OCI-LY7 (cell line): ENCODE measurements around the gene RDH14. TPM values are rescaled to one million over a fixed set of nuclear protein-coding genes. Genes with fewer than 3 reads are reported as not detected.

Experiments
- BruUV-seq: library from RNA; stranded (reverse); fragments of 400-500 nt; replicated peaks from 2 replicates; lab custom pipeline; 2021; lab: Mats Ljungman, UMichigan
- CTCF ChIA-PET: fragments of 300-600 bp; sonication (Branson Sonifier 250); formaldehyde crosslinking; loops from one replicate; lab custom pipeline; 2022; ENCODE audit warnings: antibody characterized with exemption; ENCODE audit not compliant: unreplicated experiment; lab: Charles Lee
- POLR2A ChIA-PET: fragments of 300-600 bp; sonication (Branson Sonifier 250); formaldehyde crosslinking; loops from one replicate; lab custom pipeline; 2022; ENCODE audit warnings: antibody characterized with exemption; lab: Charles Lee
- DNase-seq: peaks from one replicate; pipeline ENCODE4 v3.0.0-alpha.2; 2015; ENCODE audit warnings: low spot score
- H2AFZ ChIP-seq: fragments of 200-600 bp; sonication (generic), shearing (Covaris generic); 2 replicates; pipeline ENCODE4 v1.6.1; 2014; ENCODE audit warnings: mild to moderate bottlenecking, antibody characterized with exemption, low read length, moderate library complexity
- H3K27ac ChIP-seq: fragments of 200-600 bp; sonication (generic); 2 replicates; pipeline ENCODE4 v1.5.1; 2014; ENCODE audit warnings: mixed run types, low read depth, mild to moderate bottlenecking, moderate library complexity, low read length, inconsistent platforms; ENCODE audit not compliant: poor library complexity, severe bottlenecking
- H3K36me3 ChIP-seq: fragments of 200-600 bp; sonication (generic); 2 replicates; pipeline ENCODE4 v1.6.1; 2014; ENCODE audit warnings: mild to moderate bottlenecking, antibody characterized with exemption, low read length, moderate library complexity, mixed read lengths; ENCODE audit not compliant: insufficient read depth
- H3K4me1 ChIP-seq: fragments of 200-600 bp; sonication (generic); 2 replicates; pipeline ENCODE4 v1.5.1; 2014; ENCODE audit warnings: mild to moderate bottlenecking, low read length; ENCODE audit not compliant: insufficient read depth, poor library complexity, severe bottlenecking
- H3K4me2 ChIP-seq: fragments of 200-600 bp; sonication (generic); 2 replicates; pipeline ENCODE4 v1.6.1; 2014; ENCODE audit warnings: mild to moderate bottlenecking, low read length
- H3K4me3 ChIP-seq: fragments of 200-600 bp; sonication (generic); 2 replicates; pipeline ENCODE4 v1.5.1; 2014; ENCODE audit warnings: mild to moderate bottlenecking, low read depth, low read length; ENCODE audit not compliant: poor library complexity, severe bottlenecking
- H3K79me2 ChIP-seq: fragments of 200-600 bp; sonication (generic); 2 replicates; pipeline ENCODE4 v1.6.1; 2016; ENCODE audit warnings: low read depth, mild to moderate bottlenecking, low read length, moderate library complexity, mixed read lengths; ENCODE audit not compliant: insufficient read depth
- H3K9me2 ChIP-seq: fragments of 200-600 bp; sonication (generic); 2 replicates; pipeline ENCODE4 v1.6.1; 2016; ENCODE audit warnings: mild to moderate bottlenecking, low read length, mixed read lengths; ENCODE audit not compliant: insufficient read depth
- H3K9me3 ChIP-seq: fragments of 200-600 bp; sonication (generic); 2 replicates; pipeline ENCODE4 v1.6.1; 2014; ENCODE audit warnings: mild to moderate bottlenecking, mixed run types, low read length, mixed read lengths
- H4K20me1 ChIP-seq: fragments of 200-600 bp; sonication (generic); 2 replicates; pipeline ENCODE4 v1.6.1; 2014; ENCODE audit warnings: mild to moderate bottlenecking, antibody characterized with exemption, low read length, moderate library complexity, mixed read lengths; ENCODE audit not compliant: insufficient read depth
- EZH2phosphoT487 ChIP-seq: fragments of 200-600 bp; sonication (generic); IDR thresholded peaks from 2 replicates; pipeline ENCODE4 v1.6.1; 2018; ENCODE audit warnings: low read depth, borderline replicate concordance, mild to moderate bottlenecking, mixed run types, antibody characterized with exemption, low read length, moderate library complexity, mixed read lengths
- intact Hi-C: fragments of 100-400 bp; cut with micrococcal nuclease; formaldehyde crosslinking; loops from one replicate; pipeline ENCODE4 v1.10.0; 2022; ENCODE audit not compliant: unreplicated experiment
- total RNA-seq, 2 experiments: library from RNA; depleted of rRNA in 1 of 2; stranded (reverse); fragments of >200 nt in 1 of 2; shearing (Covaris generic) in 1 of 2; gene quantifications; 2 replicates each; pipeline ENCODE4 v1.2.3, GENCODE V29; 2014 to 2022
- TF ChIP-seq, protein P1 (sequence below): fragments of 200-600 bp; sonication (generic); conservative IDR thresholded peaks from 2 replicates; pipeline ENCODE4 v1.5.1; 2014; ENCODE audit warnings: mild to moderate bottlenecking, antibody characterized with exemption, low read length, moderate library complexity, mixed read lengths

RDH14 gene
- total RNA-seq, 2 experiments from 2014 or later: 20.6 to 25.2 TPM

GRCh38 chr2:18526429-18526828 lies 34.0 kb downstream of the RDH14 start:
- no peak overlapping the region for H3K4me2 ChIP-seq
- ChIA-PET CTCF (no interaction called here), POLR2A (interaction anchor here (0.7 kb wide), 1 partner anchor 30 kb away, joined by 3 read pairs; no protein-coding TSS in a partner anchor)
- no peak for DNase-seq
- H3K9me2 ChIP-seq: no peaks in the 10 kb centered on the region
- no peaks in the 10 kb centered on the region for H3K79me2 ChIP-seq
- H3K36me3 ChIP-seq: no peaks in the 10 kb centered on the region
- H3K27ac ChIP-seq: no peak overlapping the region
- H2AFZ ChIP-seq: no peak overlapping the region
- intact Hi-C loops: loop anchor here (10.0 kb wide), 1 partner anchor 358 kb away; no protein-coding TSS in a partner anchor
- TF ChIP-seq, protein P1, sequence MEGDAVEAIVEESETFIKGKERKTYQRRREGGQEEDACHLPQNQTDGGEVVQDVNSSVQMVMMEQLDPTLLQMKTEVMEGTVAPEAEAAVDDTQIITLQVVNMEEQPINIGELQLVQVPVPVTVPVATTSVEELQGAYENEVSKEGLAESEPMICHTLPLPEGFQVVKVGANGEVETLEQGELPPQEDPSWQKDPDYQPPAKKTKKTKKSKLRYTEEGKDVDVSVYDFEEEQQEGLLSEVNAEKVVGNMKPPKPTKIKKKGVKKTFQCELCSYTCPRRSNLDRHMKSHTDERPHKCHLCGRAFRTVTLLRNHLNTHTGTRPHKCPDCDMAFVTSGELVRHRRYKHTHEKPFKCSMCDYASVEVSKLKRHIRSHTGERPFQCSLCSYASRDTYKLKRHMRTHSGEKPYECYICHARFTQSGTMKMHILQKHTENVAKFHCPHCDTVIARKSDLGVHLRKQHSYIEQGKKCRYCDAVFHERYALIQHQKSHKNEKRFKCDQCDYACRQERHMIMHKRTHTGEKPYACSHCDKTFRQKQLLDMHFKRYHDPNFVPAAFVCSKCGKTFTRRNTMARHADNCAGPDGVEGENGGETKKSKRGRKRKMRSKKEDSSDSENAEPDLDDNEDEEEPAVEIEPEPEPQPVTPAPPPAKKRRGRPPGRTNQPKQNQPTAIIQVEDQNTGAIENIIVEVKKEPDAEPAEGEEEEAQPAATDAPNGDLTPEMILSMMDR: no peak
- no peak for TF ChIP-seq EZH2phosphoT487
- no peaks in the 10 kb centered on the region for H4K20me1 ChIP-seq
- H3K9me3 ChIP-seq: no peaks in the 10 kb centered on the region
- H3K4me3 ChIP-seq: no peak overlapping the region
- no TSS peak for BruUV-seq
- H3K4me1 ChIP-seq: no peaks in the 10 kb centered on the region

GRCh38 chr2:18525852-18526251 lies 34.6 kb downstream of the RDH14 start:
- Histone ChIP-seq H3K4me1 (no peaks in the 10 kb centered on the region), H3K9me3 (no peaks in the 10 kb centered on the region), H3K4me3 (no peak overlapping the region), H3K36me3 (no peaks in the 10 kb centered on the region), H3K9me2 (no peaks in the 10 kb centered on the region), H3K27ac (no peak overlapping the region), H3K79me2 (no peaks in the 10 kb centered on the region), H2AFZ (no peak overlapping the region), H3K4me2 (no peak overlapping the region), H4K20me1 (no peaks in the 10 kb centered on the region)
- intact Hi-C loops: loop anchor here (10.0 kb wide), 1 partner anchor 359 kb away; no protein-coding TSS in a partner anchor
- POLR2A ChIA-PET: interaction anchor here (0.7 kb wide), 1 partner anchor 29 kb away, joined by 3 read pairs; no protein-coding TSS in a partner anchor
- BruUV-seq: no TSS peak
- no peak for DNase-seq
- TF ChIP-seq EZH2phosphoT487: no peak
- TF ChIP-seq, protein P1: no peak
- CTCF ChIA-PET: no interaction called here

DNA sequence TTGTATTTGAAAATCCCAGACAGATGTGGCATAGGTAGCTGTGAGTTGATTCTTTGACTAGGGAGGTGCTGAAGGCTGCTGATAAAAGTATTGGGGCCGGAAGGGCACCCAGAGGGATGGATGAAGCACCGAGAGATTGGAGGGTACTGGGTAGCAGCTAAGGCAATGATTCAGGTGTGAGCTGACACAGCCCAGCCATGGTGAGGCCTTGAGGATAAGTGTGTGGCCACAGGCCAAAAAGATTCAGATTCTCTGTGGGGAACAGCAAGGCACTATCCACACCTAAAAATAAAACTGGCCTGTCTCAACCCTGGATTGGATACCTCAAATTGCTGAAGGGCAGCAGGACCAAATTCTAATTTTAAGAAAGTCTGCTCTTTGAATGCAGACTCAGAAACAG lies 35.2 kb downstream of the RDH14 start:
- CTCF ChIA-PET: no interaction called here

More for the DNA sequence above, 35.2 kb downstream of the RDH14 start:
- Histone ChIP-seq H3K4me1 (no peaks in the 10 kb centered on the region), H3K4me3 (no peak overlapping the region), H3K4me2 (no peak overlapping the region), H3K27ac (no peak overlapping the region), H2AFZ (no peak overlapping the region), H3K9me2 (no peaks in the 10 kb centered on the region), H3K36me3 (no peaks in the 10 kb centered on the region), H4K20me1 (no peaks in the 10 kb centered on the region), H3K9me3 (no peaks in the 10 kb centered on the region), H3K79me2 (no peaks in the 10 kb centered on the region)
- DNase-seq: no peak
- TF ChIP-seq, protein P1: no peak
- TF ChIP-seq EZH2phosphoT487: no peak
- intact Hi-C loops: loop anchor here (10.0 kb wide), 1 partner anchor 360 kb away; no protein-coding TSS in a partner anchor
- POLR2A ChIA-PET: no interaction called here
- BruUV-seq: no TSS peak
